IMR-90 (cell line): ENCODE measurements around the gene WDR70.
"Not testable (repeated sequence)": the region's sequence is repeated elsewhere in the genome, so short reads cannot be mapped to it uniquely, and the experiment has no call there.

Source experiments
- CTCF ChIP-seq: conservative IDR thresholded peaks from 2 replicates; pipeline ENCODE4 v1.5.1; 2012; ENCODE audit warnings: mild to moderate bottlenecking, low read depth, low read length, improper control_type of control experiment
- POLR2A ChIP-seq: IDR thresholded peaks from 2 replicates; pipeline ENCODE4 v1.6.1; 2012; ENCODE audit warnings: mild to moderate bottlenecking, low read depth, low read length

- not testable (repeated sequence) for TF ChIP-seq CTCF, POLR2A
Observed at GRCh38 chr5:37674361-37674760, 295.2 kb downstream of the WDR70 start.
